HEK293T (cell line): ENCODE data around the gene ADD1.
"Not testable (repeated sequence)": the region's sequence is repeated elsewhere in the genome, so short reads cannot be mapped to it uniquely, and the experiment has no call there.

ENCODE experiments used
- ARNT ChIP-seq: fragments of 450-650 bp; IDR thresholded peaks from 2 replicates; pipeline ENCODE4 v1.6.1; 2017; ENCODE audit warnings: mild to moderate bottlenecking
- BHLHE40 ChIP-seq: fragments of 450-650 bp; IDR thresholded peaks from 2 replicates; pipeline ENCODE4 v1.6.1; 2016; ENCODE audit warnings: mild to moderate bottlenecking, moderate library complexity, borderline replicate concordance
- ELF4 ChIP-seq: fragments of 450-650 bp; IDR thresholded peaks from 2 replicates; pipeline ENCODE4 v1.6.1; 2017; ENCODE audit warnings: antibody characterized with exemption
- FOXA1 ChIP-seq: fragments of 450-650 bp; IDR thresholded peaks from 2 replicates; pipeline ENCODE4 v1.6.1; 2016; ENCODE audit warnings: mild to moderate bottlenecking
- FOXM1 ChIP-seq: fragments of 450-650 bp; IDR thresholded peaks from 2 replicates; pipeline ENCODE4 v1.6.1; 2017; ENCODE audit warnings: mild to moderate bottlenecking, borderline replicate concordance
- HDGF ChIP-seq: fragments of 450-650 bp; IDR thresholded peaks from 2 replicates; pipeline ENCODE4 v1.6.1; 2017; ENCODE audit warnings: antibody characterized with exemption, borderline replicate concordance
- LEF1 ChIP-seq: fragments of 450-650 bp; IDR thresholded peaks from 2 replicates; pipeline ENCODE4 v1.6.1; 2017; ENCODE audit warnings: mild to moderate bottlenecking, borderline replicate concordance
- SP1 ChIP-seq: fragments of 450-650 bp; IDR thresholded peaks from 2 replicates; pipeline ENCODE4 v1.6.1; 2017
- TF ChIP-seq, protein P1 (sequence below): fragments of 450-650 bp; IDR thresholded peaks from 2 replicates; pipeline ENCODE4 v1.6.1; 2016

GRCh38 chr4:2955186-2956044, 111.8 kb downstream of the ADD1 start:
- not testable (repeated sequence) for TF ChIP-seq ARNT, FOXM1, LEF1, BHLHE40, FOXA1, SP1, ELF4, HDGF
- TF ChIP-seq, protein P1, sequence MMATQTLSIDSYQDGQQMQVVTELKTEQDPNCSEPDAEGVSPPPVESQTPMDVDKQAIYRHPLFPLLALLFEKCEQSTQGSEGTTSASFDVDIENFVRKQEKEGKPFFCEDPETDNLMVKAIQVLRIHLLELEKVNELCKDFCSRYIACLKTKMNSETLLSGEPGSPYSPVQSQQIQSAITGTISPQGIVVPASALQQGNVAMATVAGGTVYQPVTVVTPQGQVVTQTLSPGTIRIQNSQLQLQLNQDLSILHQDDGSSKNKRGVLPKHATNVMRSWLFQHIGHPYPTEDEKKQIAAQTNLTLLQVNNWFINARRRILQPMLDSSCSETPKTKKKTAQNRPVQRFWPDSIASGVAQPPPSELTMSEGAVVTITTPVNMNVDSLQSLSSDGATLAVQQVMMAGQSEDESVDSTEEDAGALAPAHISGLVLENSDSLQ, result not testable (repeated sequence)
